Nephron (organoid): ENCODE measurements around the gene RAB11A.

Experiments used
- H3K27ac Mint-ChIP-seq, 3 experiments: 2 replicates each; pipeline ENCODE4 v1.8.0; 2020; ENCODE audit warnings: mixed read lengths in 3 of 3, mild to moderate bottlenecking in 2 of 3, moderate library complexity in 1 of 3
- H3K27me3 Mint-ChIP-seq: 2 replicates; pipeline ENCODE4 v1.8.0; 2021; ENCODE audit warnings: low read depth, mild to moderate bottlenecking, moderate library complexity, mixed read lengths
- H3K36me3 Mint-ChIP-seq: 2 replicates; pipeline ENCODE4 v1.8.0; 2020; ENCODE audit warnings: low read depth, mixed read lengths
- H3K4me1 Mint-ChIP-seq: 2 replicates; pipeline ENCODE4 v1.8.0; 2020; ENCODE audit warnings: mixed read lengths
- H3K4me3 Mint-ChIP-seq, 3 experiments: 2 replicates each; pipeline ENCODE4 v1.8.0; 2020; ENCODE audit warnings: mild to moderate bottlenecking in 3 of 3, mixed read lengths in 3 of 3, moderate library complexity in 2 of 3
- H3K9me3 Mint-ChIP-seq: 2 replicates; pipeline ENCODE4 v1.8.0; 2020; ENCODE audit warnings: mixed read lengths
- CTCF ChIP-seq, 3 experiments: fragments of 200-600 bp; sonication (generic); IDR thresholded peaks; one replicate each; pipeline ENCODE4 v1.5.0; 2021; ENCODE audit warnings: antibody characterized with exemption in 3 of 3; ENCODE audit not compliant: unreplicated experiment in 3 of 3

RAB11A gene

DNA sequence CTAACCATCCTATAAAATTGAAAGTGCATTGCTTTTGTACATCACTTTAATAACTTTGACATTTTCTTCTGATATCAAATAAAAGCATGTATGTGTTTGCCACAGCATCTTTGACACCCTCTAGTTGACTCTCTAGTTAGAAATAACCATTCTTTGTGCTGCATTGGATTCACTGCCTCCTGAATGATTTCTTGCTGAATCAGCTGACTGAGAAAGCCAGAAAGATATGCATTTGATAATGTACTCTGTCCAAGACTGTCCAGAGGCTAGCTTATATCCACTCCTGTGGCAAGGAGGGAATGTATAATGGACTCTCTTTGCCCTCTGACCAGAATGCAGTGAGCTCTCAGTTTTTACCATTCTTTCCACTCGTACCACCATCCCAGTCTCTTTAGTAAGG, 6.2 kb downstream of the RAB11A start:
- TF ChIP-seq CTCF (IDR thresholded peaks at IDR 0.05; ENCODE audit: unreplicated experiment in 3 of 3), result no peak
- H3K27me3 Mint-ChIP-seq, result no peaks in the 10 kb centered on the region
- H3K9me3 Mint-ChIP-seq, result no peaks in the 10 kb centered on the region
- H3K27ac Mint-ChIP-seq, result no peak overlapping the region
- peaks cover 21% of the 10 kb centered on the region for H3K4me1 Mint-ChIP-seq
- peak overlapping the region in 1 of 3 experiments; percentile 32 for H3K4me3 Mint-ChIP-seq
- H3K36me3 Mint-ChIP-seq, result peaks cover 43% of the 10 kb centered on the region

DNA sequence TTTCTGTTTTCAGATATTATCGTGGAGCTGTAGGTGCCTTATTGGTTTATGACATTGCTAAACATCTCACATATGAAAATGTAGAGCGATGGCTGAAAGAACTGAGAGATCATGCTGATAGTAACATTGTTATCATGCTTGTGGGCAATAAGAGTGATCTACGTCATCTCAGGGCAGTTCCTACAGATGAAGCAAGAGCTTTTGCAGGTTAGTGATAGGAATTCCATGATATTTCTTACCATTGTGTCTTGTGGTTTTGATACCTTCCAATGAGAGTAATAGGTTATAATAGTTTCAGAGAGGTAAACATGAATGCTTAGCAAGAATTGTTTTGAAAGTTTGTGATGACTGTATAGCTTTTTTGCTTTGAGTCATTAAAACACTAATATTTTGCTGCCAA, 8.5 kb downstream of the RAB11A start:
- H3K27ac Mint-ChIP-seq, result no peak overlapping the region
- H3K4me1 Mint-ChIP-seq, result peaks cover 9% of the 10 kb centered on the region
- H3K9me3 Mint-ChIP-seq, result no peaks in the 10 kb centered on the region
- no peaks in the 10 kb centered on the region for H3K27me3 Mint-ChIP-seq
- peaks cover 55% of the 10 kb centered on the region for H3K36me3 Mint-ChIP-seq
- no peak for TF ChIP-seq CTCF (IDR thresholded peaks at IDR 0.05; ENCODE audit: unreplicated experiment in 3 of 3)
- H3K4me3 Mint-ChIP-seq, result no peak overlapping the region

DNA sequence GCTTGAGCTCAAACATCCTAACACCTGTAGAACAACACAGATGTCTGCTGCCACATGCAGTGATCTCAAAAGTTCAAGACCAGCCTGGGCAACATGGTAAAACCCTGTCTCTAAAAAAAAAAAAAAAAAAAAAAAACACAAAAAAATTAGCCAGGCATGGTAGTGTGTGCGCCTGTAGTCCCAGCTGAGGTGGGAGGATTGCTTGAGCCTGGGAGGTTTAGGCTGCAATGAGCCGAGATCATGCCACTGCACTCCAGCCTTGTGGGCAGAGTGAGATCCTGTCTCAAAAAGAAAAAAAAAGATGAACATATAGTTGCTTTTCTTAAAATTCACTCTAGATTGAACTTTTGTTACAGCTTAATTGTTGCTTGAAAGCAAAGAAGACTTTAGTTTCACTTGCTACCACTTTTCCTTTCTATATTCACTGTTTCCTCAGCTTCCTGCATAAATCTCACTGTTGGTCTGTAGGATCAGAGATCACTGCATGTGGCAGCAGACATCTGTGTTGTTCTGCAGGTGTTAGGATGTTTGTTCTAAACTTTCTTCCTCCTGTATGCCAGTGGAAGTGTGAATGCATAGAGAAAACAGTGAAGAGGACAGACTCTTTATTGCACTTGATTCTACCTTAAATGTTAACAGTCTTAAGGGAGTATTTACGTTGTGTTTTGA, 12.6 kb downstream of the RAB11A start:
- H3K36me3 Mint-ChIP-seq, result peaks cover 78% of the 10 kb centered on the region
- H3K27me3 Mint-ChIP-seq, result no peaks in the 10 kb centered on the region
- no peaks in the 10 kb centered on the region for H3K4me1 Mint-ChIP-seq
- peak overlapping the region in 1 of 3 experiments; percentile 26 for H3K27ac Mint-ChIP-seq
- no peak overlapping the region for H3K4me3 Mint-ChIP-seq
- H3K9me3 Mint-ChIP-seq, result no peaks in the 10 kb centered on the region
- no peak for TF ChIP-seq CTCF (IDR thresholded peaks at IDR 0.05; ENCODE audit: unreplicated experiment in 3 of 3)

GRCh38 chr15:65883571-65883970, 14.3 kb downstream of the RAB11A start:
- no peaks in the 10 kb centered on the region for H3K4me1 Mint-ChIP-seq
- peaks cover 81% of the 10 kb centered on the region for H3K36me3 Mint-ChIP-seq
- H3K27me3 Mint-ChIP-seq, result no peaks in the 10 kb centered on the region
- no peaks in the 10 kb centered on the region for H3K9me3 Mint-ChIP-seq
- no peak overlapping the region for H3K4me3 Mint-ChIP-seq
- no peak overlapping the region for H3K27ac Mint-ChIP-seq
- TF ChIP-seq CTCF (IDR thresholded peaks at IDR 0.05; ENCODE audit: unreplicated experiment in 3 of 3), result no peak

- no peaks in the 10 kb centered on the region for H3K27me3 Mint-ChIP-seq
- H3K36me3 Mint-ChIP-seq, result peaks cover 80% of the 10 kb centered on the region
- no peaks in the 10 kb centered on the region for H3K4me1 Mint-ChIP-seq
- no peak overlapping the region for H3K4me3 Mint-ChIP-seq
- no peaks in the 10 kb centered on the region for H3K9me3 Mint-ChIP-seq
- peak overlapping the region in 1 of 3 experiments; percentile 48 for H3K27ac Mint-ChIP-seq
- no peak for TF ChIP-seq CTCF (IDR thresholded peaks at IDR 0.05; ENCODE audit: unreplicated experiment in 3 of 3)
These were observed 15.2 kb downstream of the RAB11A start for GRCh38 chr15:65884511-65884910.

GRCh38 chr15:65885668-65886218, 16.5 kb downstream of the RAB11A start:
- peaks cover 75% of the 10 kb centered on the region for H3K36me3 Mint-ChIP-seq
- H3K4me3 Mint-ChIP-seq, result no peak overlapping the region
- H3K4me1 Mint-ChIP-seq, result no peaks in the 10 kb centered on the region
- peak overlapping the region in 2 of 3 experiments; percentile 1 to 61 for H3K27ac Mint-ChIP-seq
- no peaks in the 10 kb centered on the region for H3K9me3 Mint-ChIP-seq
- H3K27me3 Mint-ChIP-seq, result no peaks in the 10 kb centered on the region
- TF ChIP-seq CTCF (IDR thresholded peaks at IDR 0.05; ENCODE audit: unreplicated experiment in 3 of 3), result no peak
